ENCODE data around the gene SERINC4. TPM values are rescaled to one million over a fixed set of nuclear protein-coding genes. Genes with fewer than 3 reads are reported as not detected.
"Not testable (repeated sequence)": the region's sequence is repeated elsewhere in the genome, so short reads cannot be mapped to it uniquely, and the experiment has no call there.

Gene SERINC4
- 0.36 TPM for total RNA-seq

DNA sequence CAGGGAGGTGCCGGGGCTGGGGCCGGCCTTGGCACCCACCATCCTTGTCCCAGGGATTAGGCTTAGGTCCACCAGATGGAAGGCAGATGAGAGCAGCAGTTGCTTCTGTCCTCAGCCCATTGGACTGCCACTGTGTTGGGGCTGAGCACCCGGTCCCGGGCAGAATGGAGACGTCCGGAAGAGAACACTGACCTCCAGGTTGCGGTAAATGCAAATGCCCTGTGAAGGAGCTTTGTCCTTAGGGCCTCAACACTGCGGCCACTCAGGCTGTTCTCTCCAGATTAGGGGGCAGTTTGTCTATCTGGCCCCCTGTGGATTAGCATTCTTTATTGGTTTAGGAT, at the start of gene SERINC4:
SERINC4 (minus strand) TSS at position 276 of the 341 bp plus-strand sequence; CDS start at position 42, 234 bp downstream.
- ATAC-seq = peak; percentile 2

DNA sequence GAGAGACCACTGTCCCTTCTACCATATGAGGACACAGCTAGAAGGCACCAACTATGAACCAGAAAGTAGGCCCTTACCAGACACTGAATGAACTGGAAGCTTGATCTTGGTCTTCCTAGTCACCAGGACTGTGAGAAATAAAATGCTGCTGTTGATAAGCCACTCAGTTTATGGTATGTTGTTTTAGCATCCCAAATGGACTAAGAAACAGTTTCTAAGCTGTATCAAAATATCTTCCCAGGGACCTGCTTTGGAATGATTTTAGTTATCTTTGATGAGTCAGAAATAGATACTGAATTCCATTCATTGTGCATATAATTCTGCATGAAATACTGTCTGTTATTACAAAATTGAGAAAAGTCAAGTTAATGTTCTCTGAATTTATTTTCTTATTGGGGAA, 45.4 kb upstream of the SERINC4 start:
- ATAC-seq = no peak

DNA sequence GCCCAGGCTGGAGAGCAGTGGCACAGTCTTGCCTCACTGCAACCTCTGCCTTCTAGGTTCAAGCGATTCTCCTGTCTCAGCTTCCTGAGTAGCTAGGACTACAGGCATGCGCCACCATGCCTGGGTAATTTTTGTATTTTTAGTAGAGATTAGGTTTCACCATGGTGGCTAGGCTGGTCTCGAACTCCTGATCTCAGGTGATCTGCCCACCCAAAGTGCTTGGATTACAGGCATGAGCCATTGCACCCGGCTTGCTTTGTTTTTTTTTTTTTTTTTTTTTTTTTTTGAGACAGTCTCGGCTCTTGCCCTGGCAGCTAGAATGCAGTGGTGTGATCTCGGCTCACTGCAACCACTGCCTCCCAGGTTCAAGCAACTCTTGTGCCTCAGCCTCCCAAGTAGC, 32.5 kb upstream of the SERINC4 start:
- not testable (repeated sequence) for ATAC-seq

DNA sequence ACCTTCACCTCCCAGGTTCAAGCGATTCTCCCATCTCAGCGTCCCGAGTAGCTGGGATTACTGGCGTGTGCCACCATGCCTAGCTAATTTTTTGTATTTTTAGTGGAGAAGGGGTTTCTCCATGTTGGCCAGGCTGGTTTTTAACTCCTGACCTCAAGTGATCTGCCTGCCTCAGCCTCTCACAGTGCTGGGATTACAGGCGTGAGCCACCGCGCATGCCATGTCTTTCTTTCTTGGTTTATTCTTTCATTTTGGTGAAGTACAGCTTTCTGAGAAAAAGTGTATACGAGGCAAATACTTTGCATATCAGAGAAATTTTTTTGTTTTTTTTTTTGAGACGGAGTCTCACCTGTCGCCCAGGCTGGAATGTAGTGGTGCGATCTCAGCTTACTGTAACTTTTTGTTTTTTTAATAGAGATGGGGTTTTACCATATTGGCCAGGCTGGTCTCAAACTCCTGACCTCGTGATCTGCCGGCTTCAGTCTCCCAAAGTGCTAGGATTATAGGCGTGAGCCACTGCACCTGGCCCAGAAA, 31.6 kb upstream of the SERINC4 start:
- ATAC-seq = not testable (repeated sequence)

DNA sequence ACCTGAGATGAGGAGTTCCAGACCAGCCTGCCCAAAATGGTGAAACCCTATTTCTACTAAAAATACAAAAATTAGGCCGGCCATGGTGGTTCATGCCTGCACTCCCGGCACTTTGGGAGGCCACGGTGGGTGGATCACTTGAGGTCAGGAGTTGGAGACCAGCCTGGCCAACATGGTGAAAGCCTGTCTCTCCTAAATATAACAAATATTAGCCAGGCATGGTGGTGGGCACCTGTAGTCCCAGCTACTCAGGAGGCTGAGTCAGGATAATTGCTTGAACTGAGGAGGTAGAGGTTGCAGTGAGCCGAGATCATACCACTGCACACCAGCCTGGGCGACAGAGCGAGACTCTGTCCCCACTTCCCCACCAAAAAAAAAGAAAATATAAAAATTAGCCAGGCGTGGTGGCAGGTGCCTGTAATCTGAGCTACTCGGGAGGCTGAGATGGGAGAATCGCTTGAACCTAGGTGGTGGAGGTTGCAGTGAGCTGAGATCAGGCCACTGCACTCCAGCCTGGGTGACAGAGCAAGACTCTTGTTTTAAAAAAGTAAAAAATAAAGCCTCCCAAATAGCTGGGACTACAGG, 30.8 kb upstream of the SERINC4 start:
- ATAC-seq = not testable (repeated sequence)

DNA sequence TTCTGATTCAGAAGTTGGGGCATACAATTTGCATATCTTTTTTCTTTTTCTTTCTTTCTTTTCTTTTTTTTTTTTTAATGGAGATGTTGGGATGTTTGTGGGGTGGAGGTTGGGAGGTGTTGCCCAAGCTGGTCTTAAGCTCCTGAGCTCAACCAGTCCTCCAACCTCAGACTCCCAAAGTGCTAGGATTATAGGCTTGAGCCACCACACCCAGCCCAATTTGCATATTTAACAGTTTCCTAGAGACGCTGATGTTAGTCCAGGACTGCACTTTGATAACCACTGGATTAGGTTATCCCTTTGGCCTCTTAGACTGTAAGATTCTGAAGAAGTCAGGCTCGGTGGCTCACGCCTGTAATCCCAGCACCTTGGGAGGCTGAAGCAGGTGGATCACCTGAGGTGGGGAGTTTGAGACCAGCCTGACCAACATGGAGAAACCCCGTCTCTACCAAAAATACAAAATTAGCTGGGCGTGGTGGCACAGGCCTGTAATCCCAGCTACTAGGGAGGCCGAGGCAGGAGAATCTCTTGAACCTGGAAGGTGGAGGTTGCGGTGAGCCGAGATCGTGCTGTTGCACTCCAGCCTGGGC, 30.0 kb upstream of the SERINC4 start:
- not testable (repeated sequence) for ATAC-seq

DNA sequence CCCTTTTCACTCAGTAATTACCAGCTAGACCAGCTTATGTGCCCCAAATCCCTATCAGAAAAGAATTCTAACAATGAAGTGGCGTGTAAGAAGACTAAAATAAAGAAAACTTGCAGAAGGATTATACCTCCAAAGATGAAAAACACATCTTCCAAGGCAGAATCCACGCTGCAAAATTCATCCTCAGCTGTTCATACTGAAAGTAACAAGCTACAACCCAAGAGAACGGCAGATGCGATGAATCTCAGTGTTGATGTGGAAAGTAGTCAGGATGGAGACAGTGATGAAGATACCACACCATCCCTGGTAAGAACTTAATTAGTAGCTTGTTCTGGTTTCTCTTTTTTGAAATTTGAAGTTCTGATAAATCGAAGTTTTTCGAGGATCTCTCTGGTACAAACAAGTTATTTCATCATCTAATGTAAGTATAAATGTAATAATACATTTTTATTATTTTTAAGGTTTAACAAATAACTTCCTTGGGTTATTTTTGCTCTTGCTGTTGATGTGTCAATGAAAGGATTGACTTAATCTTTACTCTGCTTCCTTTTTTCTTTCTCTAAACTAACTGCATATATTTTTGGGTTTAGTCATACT, 28.1 kb upstream of the SERINC4 start:
- no peak for ATAC-seq

DNA sequence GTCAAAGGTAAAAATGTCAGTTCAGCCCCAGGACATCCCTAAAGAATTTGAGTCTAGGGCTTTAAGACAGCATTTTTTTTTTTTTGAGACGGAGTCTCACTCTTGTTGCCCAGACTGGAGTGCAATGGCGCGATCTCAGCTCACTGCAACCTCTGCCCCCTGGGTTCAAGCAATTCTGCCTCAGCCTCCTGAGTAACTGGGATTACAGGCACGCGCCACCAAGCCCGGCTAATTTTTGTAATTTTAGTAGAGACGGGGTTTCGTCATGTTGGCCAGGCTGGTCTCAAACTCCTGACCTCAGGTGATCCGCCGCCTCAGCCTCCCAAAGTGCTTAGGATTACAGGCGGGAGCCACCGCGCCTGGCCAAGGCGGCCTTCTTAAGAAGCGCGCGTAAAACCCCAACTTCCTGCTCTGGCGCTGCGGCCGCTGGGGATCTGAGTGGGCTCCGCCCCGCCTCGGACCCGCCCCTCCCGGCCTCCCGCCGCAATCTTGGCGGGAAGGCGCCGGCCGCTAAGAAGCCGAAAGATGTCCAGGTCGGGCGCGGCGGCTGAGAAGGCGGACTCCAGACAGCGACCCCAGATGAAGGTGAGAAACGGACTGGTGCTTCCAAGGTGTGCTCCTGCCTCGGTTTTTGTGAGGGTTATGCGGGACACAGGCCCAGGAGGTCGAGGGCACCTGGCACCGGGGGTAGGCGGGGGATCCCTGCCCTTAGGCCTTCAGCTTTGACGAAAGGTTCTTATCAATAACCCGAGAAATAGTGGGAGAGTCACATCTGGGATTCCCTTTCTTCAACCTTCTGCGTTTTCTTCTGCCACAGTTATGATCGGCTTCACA, 26.7 kb upstream of the SERINC4 start, which contains the start of gene WDR76:
WDR76 (plus strand) TSS at position 495 of the 834 bp plus-strand sequence; CDS start at position 526, 31 bp downstream.
- peak; percentile 68 for ATAC-seq

DNA sequence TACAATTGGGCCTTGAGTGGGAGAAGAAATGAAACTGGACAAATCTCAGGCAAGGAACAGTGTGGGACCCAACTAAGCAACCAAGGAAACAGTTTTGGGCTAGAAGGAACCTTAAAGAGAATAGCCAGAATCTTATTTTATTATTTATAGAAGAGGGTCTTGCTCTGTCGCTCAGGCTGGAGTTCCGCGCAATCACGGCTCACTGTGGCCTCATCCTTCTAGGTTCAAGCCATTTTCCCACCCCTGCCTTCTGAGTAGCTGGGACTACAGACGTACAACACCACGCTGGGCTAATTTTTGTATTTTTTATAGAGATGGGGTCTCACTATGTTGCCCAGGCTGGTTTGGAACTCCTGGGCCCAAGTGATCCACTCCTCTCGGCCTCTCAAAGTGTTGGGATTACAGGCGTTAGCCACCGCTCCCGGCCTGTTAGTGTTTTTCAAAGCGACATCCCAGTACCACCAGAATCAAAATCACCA, 26.0 kb upstream of the SERINC4 start:
- no peak for ATAC-seq

DNA sequence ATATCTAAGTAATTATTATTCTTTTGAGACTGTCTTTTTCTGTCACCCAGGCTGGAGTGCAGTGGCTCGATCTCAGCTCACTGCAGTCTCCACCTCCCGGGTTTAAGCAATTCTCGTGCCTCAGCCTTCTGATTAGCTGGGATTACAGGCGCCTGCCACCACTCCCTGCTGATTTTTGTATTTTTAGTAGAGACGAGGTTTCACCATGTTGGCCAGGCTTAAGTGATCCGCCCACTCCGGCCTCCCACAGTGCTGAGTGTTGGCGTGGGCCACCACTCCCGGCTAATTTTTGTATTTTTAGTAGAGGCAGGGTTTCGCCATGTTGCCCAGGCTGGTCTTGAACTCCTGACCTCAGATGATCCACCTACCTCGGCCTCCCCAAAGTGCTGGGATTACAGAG, 25.3 kb upstream of the SERINC4 start:
- not testable (repeated sequence) for ATAC-seq

DNA sequence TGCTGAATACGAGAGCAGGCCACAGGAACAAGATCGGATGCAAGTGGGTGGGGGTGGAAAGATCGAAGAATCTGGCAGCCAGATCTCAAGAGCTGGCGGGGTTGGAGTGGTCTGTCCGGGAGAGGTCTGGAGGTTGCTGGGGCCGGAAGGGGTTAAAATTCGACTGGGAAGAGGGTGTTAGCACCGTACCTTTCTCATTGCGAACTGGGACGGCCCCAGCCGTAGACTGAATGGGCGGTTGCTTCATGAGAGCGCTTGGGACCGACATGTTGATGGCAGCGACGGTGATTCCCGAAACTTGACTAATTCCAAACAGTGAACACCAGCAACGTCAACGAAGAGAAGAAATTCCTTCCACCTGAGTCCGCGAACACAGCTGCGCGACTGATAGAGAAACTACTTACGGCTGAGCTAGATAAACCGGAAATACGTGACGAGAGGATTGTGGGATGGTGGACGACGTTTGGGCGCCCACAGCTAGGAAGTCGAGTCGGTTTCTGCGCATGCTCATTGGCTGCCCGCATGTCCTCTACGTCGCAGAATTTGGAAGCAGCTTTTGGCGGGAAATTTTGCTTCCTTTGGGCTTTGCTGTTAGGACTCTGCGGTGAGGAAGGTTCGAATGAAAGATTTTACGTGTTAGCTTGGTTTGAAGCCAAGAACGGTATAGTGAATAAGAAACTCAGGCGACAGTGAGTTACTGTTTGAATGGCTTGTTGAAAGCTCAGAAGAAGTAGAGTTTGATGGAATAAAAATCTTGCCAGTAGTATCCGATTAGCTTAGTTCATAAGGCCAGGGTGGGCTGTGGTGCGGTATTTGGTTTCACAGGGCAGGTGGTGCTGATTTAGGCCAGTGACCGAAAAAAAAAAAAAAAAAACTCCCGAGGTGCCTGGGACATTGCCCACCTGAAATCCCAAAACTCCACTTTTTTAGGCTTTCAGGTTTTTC, 24.6 kb upstream of the SERINC4 start, which contains the start of gene MFAP1:
MFAP1 (minus strand) TSS at position 389 of the 945 bp plus-strand sequence; CDS start at position 268, 121 bp downstream.
- ATAC-seq = peak; percentile 93

DNA sequence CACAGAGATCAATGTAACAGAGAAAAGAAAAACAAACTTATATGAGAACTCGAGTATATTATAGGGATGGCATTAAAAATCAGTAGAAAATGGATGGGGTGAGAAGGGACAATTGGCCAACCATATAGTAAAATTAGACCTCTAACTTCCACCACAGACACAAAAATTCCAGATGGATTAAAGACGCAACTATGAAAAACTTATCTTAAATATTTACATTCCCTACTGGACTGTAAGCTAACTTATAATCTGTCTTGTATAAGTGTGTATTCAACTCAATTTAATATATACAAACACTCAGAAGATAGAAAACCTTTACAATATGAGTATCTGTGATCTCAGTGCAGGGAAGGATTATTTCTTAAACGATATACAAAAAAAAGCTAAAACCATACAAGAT, 21.5 kb upstream of the SERINC4 start:
- ATAC-seq = no peak

DNA sequence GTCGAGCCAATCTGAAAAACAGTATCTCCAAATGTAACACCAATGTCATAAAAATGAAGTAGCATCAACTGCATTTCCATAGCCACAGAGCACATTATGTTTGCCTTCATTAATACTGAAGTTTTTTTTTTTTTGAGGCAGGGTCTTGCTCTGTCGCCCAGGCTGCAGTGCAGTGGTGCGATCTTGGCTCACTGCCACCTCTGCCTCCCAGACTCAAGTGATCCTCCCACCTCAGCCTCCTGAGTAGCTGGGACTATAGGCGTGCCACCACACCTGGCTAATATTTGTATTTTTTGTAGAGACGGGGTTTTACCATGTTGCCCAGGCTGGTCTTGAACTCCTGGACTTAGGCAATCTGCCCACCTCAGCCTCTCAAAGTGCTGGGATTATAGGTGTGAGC, 15.0 kb upstream of the SERINC4 start:
- ATAC-seq = not testable (repeated sequence)

DNA sequence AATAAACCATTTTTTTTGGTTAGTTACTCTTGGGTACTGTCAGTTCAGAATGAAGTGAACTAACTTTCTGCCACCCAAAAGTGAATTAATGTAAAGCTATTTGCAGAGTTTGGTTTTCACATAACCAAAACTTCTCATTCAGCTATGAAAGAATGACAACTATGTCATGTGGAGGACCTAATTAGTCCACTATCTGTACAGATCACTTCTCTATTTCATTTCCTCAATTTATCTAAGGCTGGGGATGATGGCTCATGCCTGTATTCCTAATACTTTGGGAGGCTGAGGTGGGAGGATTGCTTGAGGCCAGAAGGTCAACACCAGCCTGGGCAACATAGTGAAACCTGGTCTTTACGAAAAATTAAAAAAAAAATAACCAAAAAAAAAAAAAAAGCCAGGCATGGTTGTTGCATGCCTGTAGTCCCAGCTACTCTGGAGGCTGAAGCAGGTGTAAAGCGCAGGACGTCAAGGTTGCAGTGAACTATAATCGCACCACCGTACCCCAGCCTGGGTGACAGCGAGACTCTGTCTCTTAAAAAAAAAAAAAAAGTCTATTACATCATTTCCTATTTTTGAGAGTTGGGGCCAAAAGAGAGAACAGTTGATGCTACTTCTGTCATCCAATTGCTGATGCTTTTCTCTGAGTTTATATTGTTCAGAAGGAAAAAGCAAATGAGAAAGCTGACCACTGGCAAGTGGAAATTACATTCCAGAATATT, 9.1 kb upstream of the SERINC4 start:
- no peak for ATAC-seq

DNA sequence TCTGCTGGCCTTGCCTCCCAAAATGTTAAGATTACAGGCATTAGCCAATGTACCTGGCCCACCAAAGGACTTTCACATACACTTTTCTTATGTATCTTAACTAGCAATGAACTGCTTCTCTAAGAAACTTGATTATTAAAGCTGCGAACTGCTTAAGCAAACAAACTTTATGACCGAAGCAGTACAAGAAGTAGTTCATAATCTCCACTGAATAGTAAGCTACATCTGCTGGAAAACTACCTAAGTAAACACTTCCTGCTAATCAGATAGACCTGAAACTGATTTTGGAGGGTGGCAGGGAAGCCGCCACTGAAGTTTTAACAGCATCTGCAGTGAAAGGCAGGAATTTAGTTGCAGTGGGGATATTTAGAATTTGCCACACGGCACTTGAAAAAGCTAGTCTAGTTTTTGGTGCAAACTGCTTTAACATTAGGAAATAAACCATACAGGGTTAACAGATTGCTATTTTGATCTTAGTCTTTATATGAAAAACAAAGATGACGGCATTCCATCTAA, 8.5 kb upstream of the SERINC4 start:
- ATAC-seq = no peak

DNA sequence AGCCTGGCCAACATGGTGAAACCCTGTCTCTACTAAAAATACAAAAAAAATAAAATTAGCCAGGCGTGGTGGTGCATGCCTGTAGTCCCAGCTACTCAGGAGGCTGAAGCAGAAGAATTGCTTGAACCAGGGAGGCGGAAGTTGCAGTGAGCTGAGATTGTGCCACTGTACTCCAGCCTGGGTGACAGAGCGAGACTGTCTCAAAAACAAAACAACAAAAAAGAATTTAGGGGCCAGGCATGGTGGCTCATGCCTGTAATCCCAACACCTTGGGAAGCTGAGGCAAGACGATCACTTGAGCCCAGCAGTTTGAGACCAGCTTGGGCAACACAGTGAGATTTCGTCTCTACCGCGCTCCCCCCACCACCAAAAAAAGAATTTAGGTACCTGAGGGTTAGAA, 2.7 kb upstream of the SERINC4 start:
- not testable (repeated sequence) for ATAC-seq

DNA sequence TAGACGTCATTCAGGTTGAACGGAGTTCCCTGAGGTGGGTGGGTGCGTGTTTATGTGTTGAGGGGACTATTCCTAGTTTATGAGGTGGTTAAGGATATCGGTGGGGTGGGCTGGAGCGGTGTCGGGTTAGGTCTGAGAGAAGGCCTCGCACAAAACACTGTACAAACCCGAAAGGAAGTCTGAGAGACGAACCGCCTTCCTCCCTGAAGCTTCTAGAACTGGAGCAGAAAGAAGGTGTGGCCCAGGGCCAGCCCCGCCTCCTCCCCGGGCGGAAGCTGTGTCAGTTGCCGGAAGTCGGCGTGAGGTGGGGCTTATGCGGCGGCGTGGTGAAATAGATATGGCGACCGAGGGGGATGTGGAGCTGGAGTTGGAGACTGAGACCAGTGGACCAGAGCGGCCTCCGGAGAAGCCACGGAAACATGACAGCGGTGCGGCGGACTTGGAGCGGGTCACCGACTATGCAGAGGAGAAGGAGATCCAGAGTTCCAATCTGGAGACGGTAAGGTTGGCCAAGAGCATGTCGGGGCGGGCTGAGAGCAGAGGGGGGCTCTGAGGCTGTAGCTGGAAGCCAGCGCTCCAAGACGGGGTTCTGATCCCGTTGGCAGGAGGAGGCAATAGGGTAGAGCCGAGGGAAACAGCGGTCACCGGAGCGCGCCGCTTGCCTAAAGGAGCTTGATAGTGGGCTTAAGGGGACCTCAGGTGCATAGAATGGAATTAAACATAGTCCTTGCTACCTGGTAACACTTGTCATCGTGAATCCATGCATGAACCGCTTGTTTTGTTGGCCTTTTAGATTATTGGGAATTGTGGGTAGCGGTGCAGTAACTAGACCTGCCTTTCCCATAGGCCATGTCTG, 494 bp upstream of the SERINC4 start, which contains the start of gene HYPK:
HYPK (plus strand) TSS at position 314 of the 856 bp plus-strand sequence; CDS start at position 338, 24 bp downstream.
- ATAC-seq = peak; percentile 83

DNA sequence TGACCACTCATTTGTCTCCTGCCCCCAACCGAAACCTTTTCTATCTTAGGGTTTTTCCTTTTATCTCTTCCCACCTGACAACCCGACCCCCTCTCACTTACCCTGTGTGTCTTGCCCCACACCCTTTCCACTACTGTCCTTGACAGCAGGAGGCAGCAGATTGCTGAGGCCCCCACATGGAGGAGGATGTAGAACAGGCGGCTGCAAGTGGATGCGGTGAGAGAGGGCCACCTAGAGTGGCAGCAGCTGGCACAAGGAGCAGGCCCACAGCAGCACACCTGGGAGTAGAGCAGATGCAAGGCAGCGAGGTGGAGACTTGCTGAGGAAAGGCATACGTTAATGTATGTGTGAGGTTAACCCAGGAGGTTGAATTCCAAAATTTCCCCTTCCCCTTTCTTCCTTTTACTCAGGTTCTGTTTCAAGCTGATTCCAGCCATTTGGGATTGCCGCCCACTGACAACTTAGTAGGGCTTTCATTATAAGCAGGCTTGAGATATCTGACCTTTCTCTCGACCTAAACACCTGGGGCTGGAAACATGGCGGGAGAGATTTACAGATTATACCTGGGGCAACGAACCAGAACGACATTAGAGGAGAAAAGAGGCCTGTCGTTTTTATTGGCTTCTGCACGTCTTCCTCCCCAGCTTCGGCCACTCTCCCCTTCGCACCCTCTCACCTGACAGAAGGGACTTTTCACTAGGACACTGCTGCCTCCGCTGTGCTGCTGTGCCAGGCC, 643 bp downstream of the SERINC4 start:
- ATAC-seq = peak; percentile 3

DNA sequence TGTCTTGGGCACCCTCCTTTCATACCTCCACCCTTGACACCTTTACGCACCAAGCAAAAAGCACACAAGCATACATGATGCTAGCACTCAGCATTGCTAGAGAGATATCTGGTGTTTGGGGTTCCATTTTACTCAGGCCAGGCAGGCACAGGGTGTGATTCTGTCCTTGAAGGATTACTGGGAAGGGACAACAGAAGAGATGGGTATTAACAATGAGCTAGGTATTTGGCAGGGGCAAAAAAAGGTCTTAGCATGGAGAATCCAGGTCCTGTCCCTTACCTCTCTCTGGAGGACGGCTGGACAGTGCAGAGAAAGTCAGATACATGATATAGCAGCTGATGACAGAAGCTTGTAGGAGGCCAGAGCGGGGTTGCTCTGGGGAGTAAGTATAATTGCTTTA, 3.5 kb downstream of the SERINC4 start:
- no peak for ATAC-seq

Measured in esophagus mucosa (tissue), 1 donor.